ENCODE measurements around the gene CDKAL1. TPM values are rescaled to one million over a fixed set of nuclear protein-coding genes. Genes with fewer than 3 reads are reported as not detected.

The CDKAL1 gene
- total and polyA plus RNA-seq, 2 donors (not counting 3 experiments of a cell fraction or from before 2014, with no cell fraction given), result 6.1 to 20.5 TPM

DNA sequence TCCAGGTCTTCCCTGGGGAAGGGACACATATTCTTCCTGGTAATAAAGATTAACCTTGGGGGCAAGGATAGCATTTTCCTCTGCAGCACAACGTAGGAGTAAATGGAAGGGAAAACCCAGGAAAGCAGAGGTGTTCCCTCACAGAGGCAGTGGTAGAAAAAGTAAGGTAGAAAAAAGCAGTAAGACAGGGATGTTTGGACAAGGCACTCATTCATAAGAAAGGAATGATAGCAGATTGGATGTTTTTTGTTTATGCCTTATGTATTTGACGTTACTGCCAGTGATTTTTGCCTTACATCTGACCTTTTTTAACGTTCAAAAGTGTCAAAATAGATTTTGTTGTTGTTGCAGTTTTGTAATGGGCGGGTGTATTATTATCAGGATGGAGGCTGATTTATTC is 395.0 kb downstream of the CDKAL1 start:
- Histone ChIP-seq H3K4me3 (replicated peaks in 1 of 3; ENCODE audit: insufficient read depth in 1 of 3, low read depth in 1 of 3, low read length in 3 of 3) (no peak overlapping the region), H3K27me3 (ENCODE audit: control insufficient read depth in 2 of 2, insufficient read depth in 2 of 2, low read length in 2 of 2) (no peaks in the 10 kb centered on the region), H3K79me2 (ENCODE audit: control insufficient read depth, insufficient read depth, low read length) (no peaks in the 10 kb centered on the region), H3K27ac (ENCODE audit: insufficient read depth, low read depth, low read length) (no peak overlapping the region), H3K4me1 (ENCODE audit: control insufficient read depth, extremely low read depth, insufficient read depth, low read length) (no peaks in the 10 kb centered on the region), H3K4me2 (ENCODE audit: insufficient read depth, low read length) (no peak overlapping the region), H4K20me1 (replicated peaks; ENCODE audit: control insufficient read depth, extremely low read depth, insufficient read depth, low read length) (no peaks in the 10 kb centered on the region), H3K9ac (replicated peaks; ENCODE audit: extremely low read depth, insufficient read depth, low read length) (no peak overlapping the region), H3K9me3 (replicated peaks; ENCODE audit: control insufficient read depth, insufficient read depth, low read length) (no peaks in the 10 kb centered on the region), H2AFZ (ENCODE audit: low read depth, low read length) (no peak overlapping the region), H3K36me3 (ENCODE audit: control insufficient read depth in 2 of 2, extremely low read depth in 1 of 2, insufficient read depth in 2 of 2, low read length in 2 of 2) (no peaks in the 10 kb centered on the region), H3K9me1 (replicated peaks; ENCODE audit: control insufficient read depth, extremely low read depth, insufficient read depth, low read length) (no peaks in the 10 kb centered on the region)
- dilution Hi-C loops (cut with MboI; ENCODE audit: extremely low pct_ligation_motif_present, low sequenced_read_pairs), result no loop called here
- intact Hi-C loops (cut with micrococcal nuclease), result no loop called here
- CTCF ChIA-PET, result no interaction called here
- FAIRE-seq, result no peak
- no TSS peak for BruUV-seq (replicated peaks)
- POLR2A ChIA-PET, result no interaction called here
- DNase-seq (ENCODE audit: low read depth, low spot score), result no peak
- TF ChIP-seq, protein P1, sequence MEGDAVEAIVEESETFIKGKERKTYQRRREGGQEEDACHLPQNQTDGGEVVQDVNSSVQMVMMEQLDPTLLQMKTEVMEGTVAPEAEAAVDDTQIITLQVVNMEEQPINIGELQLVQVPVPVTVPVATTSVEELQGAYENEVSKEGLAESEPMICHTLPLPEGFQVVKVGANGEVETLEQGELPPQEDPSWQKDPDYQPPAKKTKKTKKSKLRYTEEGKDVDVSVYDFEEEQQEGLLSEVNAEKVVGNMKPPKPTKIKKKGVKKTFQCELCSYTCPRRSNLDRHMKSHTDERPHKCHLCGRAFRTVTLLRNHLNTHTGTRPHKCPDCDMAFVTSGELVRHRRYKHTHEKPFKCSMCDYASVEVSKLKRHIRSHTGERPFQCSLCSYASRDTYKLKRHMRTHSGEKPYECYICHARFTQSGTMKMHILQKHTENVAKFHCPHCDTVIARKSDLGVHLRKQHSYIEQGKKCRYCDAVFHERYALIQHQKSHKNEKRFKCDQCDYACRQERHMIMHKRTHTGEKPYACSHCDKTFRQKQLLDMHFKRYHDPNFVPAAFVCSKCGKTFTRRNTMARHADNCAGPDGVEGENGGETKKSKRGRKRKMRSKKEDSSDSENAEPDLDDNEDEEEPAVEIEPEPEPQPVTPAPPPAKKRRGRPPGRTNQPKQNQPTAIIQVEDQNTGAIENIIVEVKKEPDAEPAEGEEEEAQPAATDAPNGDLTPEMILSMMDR (IDR thresholded peaks at IDR 0.05; ENCODE audit: extremely low read depth in 1 of 2, insufficient read depth in 1 of 2, low read depth in 1 of 2, low read length in 2 of 2), result no peak
- TF ChIP-seq MYC (IDR thresholded peaks at IDR 0.05; ENCODE audit: low read depth, low read length) (no peak), POLR2A (IDR thresholded peaks at IDR 0.05; ENCODE audit: low read depth, low read length) (no peak), POLR2AphosphoS5 (IDR thresholded peaks at IDR 0.05; ENCODE audit: insufficient read depth, low read depth, low read length) (no peak), FOS (IDR thresholded peaks at IDR 0.05; ENCODE audit: borderline replicate concordance, insufficient read depth, low read length) (no peak), GATA2 (IDR thresholded peaks at IDR 0.05; ENCODE audit: insufficient read depth, insufficient read length, low read depth, low read length) (no peak), JUN (IDR thresholded peaks at IDR 0.05; ENCODE audit: borderline replicate concordance, insufficient read depth, insufficient read length, low read depth) (no peak), EZH2 (IDR thresholded peaks at IDR 0.05; ENCODE audit: borderline replicate concordance, low read depth, low read length, severe bottlenecking) (no peak)
